Keratinocyte (primary cell): Measurements from ENCODE around the gene PIGL. TPM values are rescaled to one million over a fixed set of nuclear protein-coding genes. Genes with fewer than 3 reads are reported as not detected.

ENCODE experiments used
- DNase-seq: peaks from one replicate; pipeline ENCODE4 v3.0.0-alpha.2; 2011; ENCODE audit warnings: low read depth, missing footprints, low spot score
- FAIRE-seq: peaks from 2 replicates; lab custom pipeline; 2011; peaks lifted over from hg19 to GRCh38; lab: Jason Lieb, UNC
- H2AFZ ChIP-seq: 2 replicates; pipeline ENCODE4 v1.6.0; 2012; ENCODE audit warnings: low read length, control low read depth, inconsistent platforms; ENCODE audit not compliant: control insufficient read depth
- H3K27ac ChIP-seq: 2 replicates; pipeline ENCODE4 v1.5.1; 2011; ENCODE audit warnings: low read length; ENCODE audit not compliant: control insufficient read depth, insufficient read depth
- H3K27me3 ChIP-seq: 3 replicates; pipeline ENCODE4 v1.6.0; 2011; ENCODE audit warnings: low read length; ENCODE audit not compliant: control insufficient read depth, insufficient read depth; ENCODE audit errors: extremely low read depth
- H3K36me3 ChIP-seq, 2 experiments: 2 replicates in 1 of 2; 3 replicates in 1 of 2; pipeline ENCODE4 v1.5.1; 2011; ENCODE audit warnings: low read length in 2 of 2, mild to moderate bottlenecking in 1 of 2; ENCODE audit not compliant: control insufficient read depth in 2 of 2, insufficient read depth in 2 of 2; ENCODE audit errors: extremely low read depth in 1 of 2
- H3K4me1 ChIP-seq: 3 replicates; pipeline ENCODE4 v1.5.1; 2011; ENCODE audit warnings: low read length; ENCODE audit not compliant: control insufficient read depth, insufficient read depth; ENCODE audit errors: extremely low read depth
- H3K4me2 ChIP-seq: 3 replicates; pipeline ENCODE4 v1.6.0; 2011; ENCODE audit warnings: low read depth, low read length; ENCODE audit not compliant: control insufficient read depth, insufficient read depth; ENCODE audit errors: extremely low read depth
- H3K4me3 ChIP-seq, 3 experiments: fragments of 200-600 bp in 1 of 3; sonication (generic) in 1 of 3; 2 replicates in 2 of 3; 3 replicates in 1 of 3; pipeline ENCODE4 v1.5.1; 2011 to 2016; ENCODE audit warnings: low read length in 3 of 3, mild to moderate bottlenecking in 3 of 3, control low read depth in 2 of 3, inconsistent platforms in 1 of 3, low read depth in 1 of 3, mixed read lengths in 1 of 3, mixed run types in 1 of 3, moderate library complexity in 1 of 3; ENCODE audit not compliant: control insufficient read depth in 2 of 3, insufficient read depth in 2 of 3; ENCODE audit errors: extremely low read depth in 1 of 3
- H3K79me2 ChIP-seq: 2 replicates; pipeline ENCODE4 v1.6.0; 2012; ENCODE audit warnings: low read length; ENCODE audit not compliant: control insufficient read depth, insufficient read depth
- H3K9ac ChIP-seq: 3 replicates; pipeline ENCODE4 v1.6.0; 2011; ENCODE audit warnings: low read length; ENCODE audit not compliant: control insufficient read depth, insufficient read depth; ENCODE audit errors: extremely low read depth
- H3K9me1 ChIP-seq: 3 replicates; pipeline ENCODE4 v1.6.0; 2011; ENCODE audit warnings: low read length; ENCODE audit not compliant: control insufficient read depth, insufficient read depth; ENCODE audit errors: extremely low read depth
- H3K9me3 ChIP-seq: 2 replicates; pipeline ENCODE4 v1.5.1; 2012; ENCODE audit warnings: low read depth, low read length; ENCODE audit not compliant: control insufficient read depth
- H4K20me1 ChIP-seq: 3 replicates; pipeline ENCODE4 v1.6.0; 2011; ENCODE audit warnings: low read length; ENCODE audit not compliant: control insufficient read depth, insufficient read depth; ENCODE audit errors: extremely low read depth
- EZH2 ChIP-seq: IDR thresholded peaks from one replicate; pipeline ENCODE4 v1.6.1; 2012; ENCODE audit warnings: inconsistent platforms, mild to moderate bottlenecking, low read length, moderate library complexity
- dilution Hi-C: fragments of 300-500 bp; cut with MboI; formaldehyde crosslinking; loops from one replicate; pipeline ENCODE4 v1.7.0; 2020; ENCODE audit warnings: low sequenced_read_pairs; ENCODE audit not compliant: extremely low pct_ligation_motif_present
- polyA plus RNA-seq, 5 experiments: library from polyadenylated mRNA; depleted of rRNA in 3 of 5; stranded (reverse) in 3 of 5; stranded (forward) in 1 of 5; unstranded in 1 of 5; fragments of >200 nt; gene quantifications; 1 replicate in 1 of 5; 2 replicates in 3 of 5; 3 replicates in 1 of 5; pipeline versions ENCODE4 v1.2.1 to v1.2.3, GENCODE V29; 2011 to 2012; ENCODE audit warnings: missing spikeins in 2 of 5, low read depth in 1 of 5, low replicate concordance in 1 of 5
- TF ChIP-seq, protein P1 (sequence below), 3 experiments: IDR thresholded peaks in 1 of 3; conservative IDR thresholded peaks in 1 of 3; optimal IDR thresholded peaks in 1 of 3; 2 replicates in 2 of 3; 3 replicates in 1 of 3; pipeline versions ENCODE3 to v1.5.1; 2011; ENCODE audit warnings: low read length in 3 of 3, mild to moderate bottlenecking in 3 of 3, moderate library complexity in 2 of 3, control low read depth in 1 of 3, inconsistent platforms in 1 of 3; ENCODE audit not compliant: insufficient read depth in 2 of 3; ENCODE audit errors: extremely low read depth in 1 of 3

PIGL gene
- polyA plus RNA-seq, 1 donor (not counting 4 experiments of a cell fraction or from before 2014, with no cell fraction given) = 21.5 TPM

DNA sequence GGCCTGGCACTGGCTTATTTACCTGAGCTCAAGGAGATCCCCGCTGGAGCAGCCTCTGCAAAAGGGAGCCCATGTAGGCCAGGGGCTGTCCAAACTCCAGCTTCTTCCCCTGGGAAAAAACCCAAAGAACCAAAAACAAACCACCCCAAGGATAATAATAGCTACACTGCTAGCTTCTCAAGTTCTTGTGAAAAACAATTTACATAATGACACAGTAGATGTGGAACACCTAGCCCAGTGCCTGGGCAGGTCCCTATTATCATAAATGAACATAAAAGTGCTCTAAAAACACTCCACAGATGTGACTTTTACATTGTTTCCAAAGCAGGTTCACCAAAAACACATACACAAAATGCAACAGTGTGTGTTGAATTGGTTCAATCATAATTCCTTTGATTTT, 109.0 kb downstream of the PIGL start:
- FAIRE-seq = no peak
- H3K4me3 ChIP-seq = no peak overlapping the region
- no peak overlapping the region for H3K4me2 ChIP-seq
- no peaks in the 10 kb centered on the region for H4K20me1 ChIP-seq
- H3K27ac ChIP-seq = no peak overlapping the region
- no peak overlapping the region for H3K9ac ChIP-seq
- H3K27me3 ChIP-seq = no peaks in the 10 kb centered on the region
- H3K9me1 ChIP-seq = no peaks in the 10 kb centered on the region
- dilution Hi-C loops = no loop called here
- no peaks in the 10 kb centered on the region for H3K79me2 ChIP-seq
- DNase-seq = no peak
- no peak overlapping the region for H2AFZ ChIP-seq
- H3K36me3 ChIP-seq = peaks cover 1 to 2% of the 10 kb centered on the region in 2 experiments
- TF ChIP-seq EZH2 = no peak
- TF ChIP-seq, protein P1, sequence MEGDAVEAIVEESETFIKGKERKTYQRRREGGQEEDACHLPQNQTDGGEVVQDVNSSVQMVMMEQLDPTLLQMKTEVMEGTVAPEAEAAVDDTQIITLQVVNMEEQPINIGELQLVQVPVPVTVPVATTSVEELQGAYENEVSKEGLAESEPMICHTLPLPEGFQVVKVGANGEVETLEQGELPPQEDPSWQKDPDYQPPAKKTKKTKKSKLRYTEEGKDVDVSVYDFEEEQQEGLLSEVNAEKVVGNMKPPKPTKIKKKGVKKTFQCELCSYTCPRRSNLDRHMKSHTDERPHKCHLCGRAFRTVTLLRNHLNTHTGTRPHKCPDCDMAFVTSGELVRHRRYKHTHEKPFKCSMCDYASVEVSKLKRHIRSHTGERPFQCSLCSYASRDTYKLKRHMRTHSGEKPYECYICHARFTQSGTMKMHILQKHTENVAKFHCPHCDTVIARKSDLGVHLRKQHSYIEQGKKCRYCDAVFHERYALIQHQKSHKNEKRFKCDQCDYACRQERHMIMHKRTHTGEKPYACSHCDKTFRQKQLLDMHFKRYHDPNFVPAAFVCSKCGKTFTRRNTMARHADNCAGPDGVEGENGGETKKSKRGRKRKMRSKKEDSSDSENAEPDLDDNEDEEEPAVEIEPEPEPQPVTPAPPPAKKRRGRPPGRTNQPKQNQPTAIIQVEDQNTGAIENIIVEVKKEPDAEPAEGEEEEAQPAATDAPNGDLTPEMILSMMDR (optimal IDR thresholded peaks at IDR 0.05 in 1 of 3, IDR thresholded peaks at IDR 0.05 in 1 of 3, conservative IDR thresholded peaks at IDR 0.05 in 1 of 3; ENCODE audit: extremely low read depth in 1 of 3, insufficient read depth in 2 of 3, low read length in 3 of 3) = no peak
- H3K4me1 ChIP-seq = peaks cover 10% of the 10 kb centered on the region
- no peaks in the 10 kb centered on the region for H3K9me3 ChIP-seq

DNA sequence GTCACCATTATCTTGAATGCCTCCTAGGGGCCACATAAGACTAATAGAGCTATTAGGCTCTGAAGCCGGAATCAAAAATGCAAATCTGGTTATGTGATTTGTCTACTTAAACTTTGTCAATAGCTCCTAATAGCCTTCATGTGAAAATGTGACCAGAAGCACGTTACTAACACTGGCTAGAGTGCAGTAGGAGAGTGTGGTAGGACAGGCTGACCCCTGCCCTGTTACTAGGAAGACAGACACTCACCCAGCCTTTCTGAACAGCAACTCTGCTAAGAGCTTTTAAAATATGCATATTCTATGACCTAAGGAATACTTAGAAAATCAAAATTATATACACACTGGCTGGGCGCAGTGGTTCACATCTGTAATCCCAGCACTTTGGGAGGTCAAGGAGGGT, 110.0 kb downstream of the PIGL start:
- DNase-seq = no peak
- dilution Hi-C loops = no loop called here
- H3K4me3 ChIP-seq = no peak overlapping the region
- no peaks in the 10 kb centered on the region for H3K79me2 ChIP-seq
- FAIRE-seq = no peak
- H3K4me2 ChIP-seq = no peak overlapping the region
- H3K9me1 ChIP-seq = no peaks in the 10 kb centered on the region
- no peaks in the 10 kb centered on the region for H4K20me1 ChIP-seq
- H3K27ac ChIP-seq = no peak overlapping the region
- no peak overlapping the region for H3K9ac ChIP-seq
- H3K4me1 ChIP-seq = peaks cover 10% of the 10 kb centered on the region
- TF ChIP-seq, protein P1 (optimal IDR thresholded peaks at IDR 0.05 in 1 of 3, IDR thresholded peaks at IDR 0.05 in 1 of 3, conservative IDR thresholded peaks at IDR 0.05 in 1 of 3; ENCODE audit: extremely low read depth in 1 of 3, insufficient read depth in 2 of 3, low read length in 3 of 3) = no peak
- no peak for TF ChIP-seq EZH2
- H3K27me3 ChIP-seq = no peaks in the 10 kb centered on the region
- H3K36me3 ChIP-seq = peaks cover 1 to 2% of the 10 kb centered on the region in 2 experiments
- no peak overlapping the region for H2AFZ ChIP-seq
- H3K9me3 ChIP-seq = no peaks in the 10 kb centered on the region
